Panc1 (cell line): ENCODE results near the gene RGS6.

Source experiments
- CTCF ChIP-seq: fragments of 450-650 bp; IDR thresholded peaks from 2 replicates; pipeline ENCODE4 v1.5.1; 2017; ENCODE audit warnings: mild to moderate bottlenecking
- POLR2AphosphoS5 ChIP-seq: IDR thresholded peaks from 2 replicates; pipeline ENCODE4 v1.6.1; 2012; ENCODE audit warnings: mild to moderate bottlenecking, low read depth, low read length, moderate library complexity

- no peak for TF ChIP-seq CTCF
- no peak for TF ChIP-seq POLR2AphosphoS5
Observed at GRCh38 chr14:72443256-72443655, 511.0 kb downstream of the RGS6 start.
